ENCODE data around the gene HGD.
"Not testable (repeated sequence)": the region's sequence is repeated elsewhere in the genome, so short reads cannot be mapped to it uniquely, and the experiment has no call there.

The HGD gene

DNA sequence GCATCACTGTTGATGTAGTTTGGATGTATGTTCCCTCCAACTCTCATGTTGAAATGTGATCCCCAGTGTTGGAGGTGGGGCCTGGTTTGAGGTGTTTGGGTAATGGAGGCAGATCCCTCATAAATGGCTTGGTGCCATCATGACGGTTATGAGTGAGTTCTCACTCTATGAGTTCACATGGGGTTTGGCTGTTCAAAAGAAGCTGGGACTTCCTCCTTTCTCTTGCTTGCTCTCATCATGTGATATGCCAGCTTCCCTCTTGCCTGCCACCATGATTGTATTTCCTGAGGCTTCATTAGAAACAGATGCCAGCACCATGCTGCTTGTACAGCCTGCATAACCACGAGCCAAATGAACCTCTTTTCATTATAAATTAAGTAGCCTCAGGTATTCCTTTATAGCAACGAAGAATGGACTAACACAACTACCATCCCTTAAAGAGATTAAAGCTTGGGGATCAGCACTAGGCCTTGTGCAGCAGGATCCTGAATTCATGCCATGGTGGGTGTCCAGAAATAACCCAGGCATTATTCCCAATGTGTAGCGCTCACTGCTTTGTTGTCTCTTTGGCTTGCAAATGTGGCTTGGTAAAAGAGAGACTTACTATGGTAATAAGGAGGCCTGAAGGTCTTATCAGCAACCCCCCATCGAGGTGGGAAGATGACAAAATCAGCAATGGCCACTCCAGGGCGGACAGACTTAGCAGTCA lies 44.0 kb downstream of the HGD start:
- DNase-seq (ENCODE audit: low read depth in 3 of 3): no peak

DNA sequence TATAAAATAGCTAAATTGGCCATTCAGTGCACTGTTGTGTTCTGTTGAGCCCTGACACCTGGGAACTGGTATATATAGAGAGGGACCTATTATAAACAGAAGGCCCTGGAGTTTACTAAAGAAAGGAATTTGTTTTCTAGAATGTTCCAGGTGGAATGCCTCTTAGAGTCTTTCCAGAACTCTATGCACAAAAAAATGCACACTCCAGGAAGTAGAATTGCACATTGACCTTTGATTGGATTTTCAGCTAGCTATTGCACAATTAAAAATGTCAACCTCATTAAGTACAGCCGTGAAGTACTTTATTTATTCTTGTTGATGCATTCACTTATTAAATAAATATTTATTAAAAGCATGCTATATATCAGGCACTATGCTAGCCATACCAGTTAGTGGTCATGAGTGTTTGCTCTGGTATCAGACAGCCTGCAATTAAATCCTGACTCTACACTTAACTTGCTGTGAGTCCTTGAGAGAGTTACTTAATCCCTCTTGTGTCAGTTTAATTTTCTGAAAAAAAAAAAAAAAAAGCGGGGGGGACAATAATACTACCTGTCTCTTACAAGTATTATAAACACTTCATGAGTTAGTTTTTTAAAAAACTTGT lies 45.1 kb downstream of the HGD start:
- DNase-seq (ENCODE audit: low read depth in 3 of 3): no peak

DNA sequence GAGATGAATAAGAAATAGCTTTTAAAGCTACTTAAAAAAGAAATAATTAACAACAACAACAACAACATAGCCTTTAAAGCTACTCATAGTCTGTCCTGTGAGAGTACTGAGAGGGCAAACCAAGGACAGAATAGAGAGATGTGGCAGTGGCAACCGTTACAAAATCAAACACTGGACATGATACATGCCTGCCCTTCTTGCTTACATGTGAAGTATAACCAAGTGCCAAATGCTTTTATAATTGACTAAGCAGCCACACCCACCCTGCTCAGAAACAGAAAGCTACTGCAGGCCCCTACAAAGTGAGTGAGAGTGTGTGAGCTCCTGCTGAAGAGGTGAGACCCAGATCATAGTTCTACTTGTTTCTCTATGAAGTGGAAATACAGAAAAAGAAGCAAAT lies 47.5 kb downstream of the HGD start:
- no peak for DNase-seq (ENCODE audit: low read depth in 3 of 3)

DNA sequence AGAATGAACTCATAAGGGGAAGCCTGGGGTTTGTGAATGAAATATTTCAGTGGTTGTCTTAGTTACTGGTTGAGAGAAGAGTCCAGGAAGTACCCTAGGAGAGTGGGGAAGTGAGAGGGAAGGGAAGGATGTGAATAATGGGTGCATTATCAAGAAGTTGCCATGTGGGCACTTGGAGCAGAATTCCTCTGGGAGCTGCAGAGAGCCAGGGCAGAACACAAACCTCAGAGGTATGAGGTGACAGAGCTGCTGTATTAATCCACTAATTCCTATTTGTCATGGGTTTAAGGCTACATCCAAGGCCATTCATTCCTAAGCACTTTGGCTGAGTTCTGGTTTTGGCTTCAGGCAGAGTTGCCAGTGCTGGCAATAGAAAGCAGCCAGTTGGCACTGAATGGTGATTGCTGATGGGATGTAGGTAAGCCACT lies 56.9 kb downstream of the HGD start:
- no peak for DNase-seq (ENCODE audit: low read depth in 3 of 3)

DNA sequence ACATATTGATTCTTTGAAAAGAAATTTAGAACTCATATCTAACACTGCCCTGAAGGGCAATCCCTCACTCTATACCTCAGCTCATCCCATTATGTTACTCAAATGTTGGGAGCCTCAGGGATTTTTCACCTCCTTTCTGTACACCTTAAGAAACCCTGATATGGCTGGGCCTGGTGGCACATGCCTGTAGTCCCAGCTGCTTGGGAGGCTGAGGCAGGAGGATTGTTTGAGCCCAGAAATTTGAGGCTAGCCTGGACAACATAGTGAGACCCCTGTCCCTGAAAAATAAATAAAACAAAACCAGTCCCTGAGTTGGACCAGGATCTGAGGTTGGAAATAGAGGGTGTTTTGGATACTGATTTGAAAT lies 58.3 kb downstream of the HGD start:
- no peak for DNase-seq (ENCODE audit: low read depth in 3 of 3)

DNA sequence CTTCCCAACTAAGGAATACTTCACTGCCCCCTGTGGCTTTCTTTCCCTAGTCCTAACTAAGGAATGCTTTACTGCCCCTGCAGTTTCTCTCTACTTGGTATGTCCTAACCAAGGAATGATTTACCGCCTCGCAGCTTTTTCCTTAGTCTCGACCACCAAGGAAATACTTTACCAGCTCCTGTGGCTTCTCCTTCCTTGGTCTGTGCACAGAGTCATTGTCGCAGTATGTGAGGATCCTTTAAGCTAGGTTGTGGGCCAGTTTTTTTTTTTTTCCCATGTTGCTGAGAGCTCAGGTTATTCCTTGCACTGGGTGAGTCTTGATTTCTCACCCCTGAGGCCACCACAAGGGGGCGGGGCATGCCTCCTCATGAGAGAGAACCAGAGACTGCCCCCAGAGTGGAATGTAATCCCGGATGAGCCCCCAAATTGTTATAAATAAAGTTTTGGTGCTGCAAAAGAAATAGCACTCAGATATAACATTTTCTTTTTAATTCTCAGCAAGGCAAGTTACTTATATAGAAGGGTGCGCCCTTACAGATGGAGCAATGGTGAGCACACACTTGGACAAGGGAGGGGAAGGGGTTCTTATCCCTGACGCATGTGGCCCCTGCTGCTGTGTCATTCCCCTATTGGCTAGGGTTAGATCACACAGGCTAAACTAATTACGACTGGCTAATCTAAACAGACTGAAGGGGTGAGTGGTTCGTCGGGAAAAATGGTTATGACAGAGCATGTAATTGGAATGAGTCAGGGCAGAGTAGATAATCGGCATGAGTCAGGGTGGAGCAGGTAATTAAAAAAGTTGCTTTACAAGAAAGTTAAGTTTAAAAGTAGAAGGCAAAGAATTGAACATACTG lies 58.9 kb downstream of the HGD start:
- peak in 1 of 3 donors; percentile 1 for DNase-seq (ENCODE audit: low read depth in 3 of 3)

DNA sequence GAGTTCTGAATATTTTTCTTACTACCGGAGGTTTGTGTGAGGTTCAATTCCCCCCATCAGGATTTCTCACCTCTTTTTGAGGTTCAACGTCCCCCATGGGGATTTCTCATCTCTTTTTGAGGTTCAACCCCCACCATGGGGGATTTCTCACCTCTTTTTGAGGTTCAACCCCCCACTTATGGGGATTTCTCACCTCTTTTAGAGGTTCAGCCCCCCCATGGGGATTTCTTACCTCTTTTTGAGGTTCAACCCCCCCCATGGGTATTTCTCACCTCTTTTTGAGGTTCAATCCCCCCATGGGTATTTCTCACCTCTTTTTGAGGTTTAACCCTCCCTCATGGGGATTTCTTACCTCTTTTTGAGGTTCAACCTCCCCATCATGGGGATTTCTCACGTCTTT lies 59.6 kb downstream of the HGD start:
- no peak for DNase-seq (ENCODE audit: low read depth in 3 of 3)

DNA sequence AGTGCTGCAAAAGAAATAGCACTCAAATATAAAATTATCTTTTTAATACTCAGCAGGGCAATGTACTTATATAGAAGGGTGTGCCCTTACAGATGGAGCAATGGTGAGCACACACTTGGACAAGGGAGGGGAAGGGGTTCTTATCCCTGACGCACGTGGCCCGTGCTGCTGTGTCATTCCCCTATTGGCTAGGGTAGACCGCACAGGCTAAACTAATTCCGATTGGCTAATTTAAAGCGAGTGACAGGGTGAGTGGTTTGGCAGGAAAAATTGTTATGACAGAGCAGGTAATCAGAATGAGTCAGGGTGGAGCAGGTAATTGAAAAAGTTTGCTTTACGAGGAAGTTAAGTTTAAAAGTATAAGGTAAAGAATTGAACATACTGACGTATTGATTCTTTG lies 65.3 kb downstream of the HGD start:
- DNase-seq (ENCODE audit: low read depth in 3 of 3): not testable (repeated sequence)

DNA sequence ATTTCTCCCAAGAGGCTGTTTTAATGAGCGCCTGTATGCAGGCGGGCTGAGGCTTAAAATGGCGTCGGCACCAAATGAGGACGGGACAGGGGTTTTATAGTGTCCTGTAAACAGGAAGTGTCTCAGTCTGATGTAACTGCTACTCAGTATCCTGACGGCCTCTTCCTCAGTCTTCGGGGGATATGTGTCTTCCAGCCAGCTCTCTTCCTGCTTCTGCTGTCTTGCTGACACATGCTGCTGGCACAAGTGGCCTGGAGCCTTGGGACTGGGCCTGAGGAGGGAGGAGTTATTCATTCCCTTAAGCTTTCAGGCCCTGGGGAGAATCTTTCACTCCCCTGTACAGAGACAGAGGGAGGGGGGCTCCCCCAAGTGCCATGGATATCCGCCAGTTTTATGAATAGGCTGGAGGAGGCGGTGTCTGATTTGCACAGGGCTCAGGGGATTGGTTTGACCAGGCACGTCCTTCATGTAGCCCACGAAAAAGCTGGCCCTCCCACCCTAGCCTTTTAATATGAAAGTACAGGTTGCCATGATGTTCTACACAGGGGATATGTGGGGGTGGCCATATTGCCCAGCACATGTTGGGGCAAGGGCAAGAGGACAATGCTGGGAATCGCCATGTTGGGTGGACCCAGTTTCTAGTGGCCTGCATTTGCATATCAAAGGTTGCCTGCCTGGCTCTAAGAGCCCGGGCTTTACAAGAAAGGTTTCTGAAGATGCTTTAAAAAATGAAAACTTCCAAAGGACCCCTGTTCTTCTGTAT lies 66.0 kb downstream of the HGD start:
- DNase-seq (ENCODE audit: low read depth in 3 of 3): no peak

DNA sequence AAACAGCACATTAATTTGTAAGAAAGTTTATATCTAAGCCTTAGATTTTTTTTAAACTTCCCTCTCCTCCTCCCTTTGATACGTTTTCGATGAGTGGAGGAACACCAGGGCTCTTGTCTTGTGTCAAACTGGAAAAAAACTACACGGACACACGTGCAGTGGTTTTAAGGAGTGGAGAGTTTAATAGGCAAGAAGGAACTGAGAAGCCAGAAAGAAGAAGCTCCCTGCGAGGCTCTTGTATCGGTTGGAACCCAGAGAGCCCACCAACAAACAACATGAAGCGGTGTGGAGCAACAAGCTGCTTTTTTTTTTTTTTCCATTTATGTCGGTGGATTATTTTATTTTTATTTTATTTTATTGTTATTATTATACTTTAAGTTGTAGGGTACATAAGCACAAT lies 67.3 kb downstream of the HGD start:
- DNase-seq (ENCODE audit: low read depth in 3 of 3): no peak

DNA sequence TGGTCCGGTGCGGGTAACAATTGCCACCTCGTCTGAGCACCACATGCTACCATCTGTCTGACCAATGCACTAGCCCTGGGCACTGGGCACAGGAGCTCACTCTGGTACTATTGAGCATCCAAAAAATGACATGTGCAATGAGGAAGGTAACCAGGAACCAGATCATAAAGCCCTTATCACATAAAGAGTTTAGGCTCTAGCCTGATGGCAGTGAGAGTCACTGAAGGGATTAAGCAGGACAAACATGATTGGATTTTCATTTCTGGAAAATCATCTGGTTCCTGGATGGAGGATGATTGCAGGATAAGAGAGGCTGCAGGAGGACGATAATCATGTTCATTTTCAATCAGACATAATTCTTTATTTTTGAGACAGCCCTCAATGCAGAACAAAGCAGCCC lies 73.5 kb downstream of the HGD start:
- DNase-seq (ENCODE audit: low read depth in 3 of 3): no peak

DNA sequence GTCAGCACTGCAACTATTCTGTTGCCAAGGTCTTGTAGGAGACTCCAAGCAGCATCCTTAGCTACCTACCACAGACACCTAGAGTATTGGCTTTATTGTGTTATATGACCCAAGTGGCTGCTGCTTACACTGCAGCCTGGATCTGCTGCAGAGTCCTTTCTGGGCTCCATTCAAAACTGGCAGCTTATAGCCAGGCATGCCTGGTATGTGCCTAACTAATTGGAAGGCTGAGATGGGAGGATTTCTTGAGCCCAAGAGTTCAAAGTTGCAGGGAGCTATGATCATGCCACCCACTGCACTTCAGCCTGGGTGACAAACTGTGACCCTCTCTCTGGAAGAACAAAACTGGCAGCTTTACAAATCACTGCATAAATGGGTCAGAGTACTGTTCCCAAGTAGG lies 77.3 kb downstream of the HGD start:
- DNase-seq (ENCODE audit: low read depth in 3 of 3): no peak

DNA sequence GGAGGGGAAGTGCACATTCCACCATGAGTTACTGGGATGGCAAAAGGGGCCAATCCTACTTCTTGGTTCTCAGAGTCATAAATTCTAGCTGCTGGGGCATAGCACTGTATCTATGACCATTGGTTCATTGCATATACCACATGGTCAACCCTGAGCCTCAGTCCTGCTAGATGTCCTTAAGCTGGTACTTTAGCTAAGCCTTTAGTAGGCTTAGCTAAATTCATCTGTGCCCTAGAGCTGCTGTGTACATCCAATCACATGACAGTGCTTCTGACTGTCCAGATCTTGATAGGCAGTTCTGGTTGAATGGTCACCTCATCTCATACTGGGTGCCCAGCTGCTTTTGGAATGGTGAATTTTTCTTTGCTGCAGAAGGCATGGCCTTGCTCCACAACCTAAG lies 77.7 kb downstream of the HGD start:
- no peak for DNase-seq (ENCODE audit: low read depth in 3 of 3)

DNA sequence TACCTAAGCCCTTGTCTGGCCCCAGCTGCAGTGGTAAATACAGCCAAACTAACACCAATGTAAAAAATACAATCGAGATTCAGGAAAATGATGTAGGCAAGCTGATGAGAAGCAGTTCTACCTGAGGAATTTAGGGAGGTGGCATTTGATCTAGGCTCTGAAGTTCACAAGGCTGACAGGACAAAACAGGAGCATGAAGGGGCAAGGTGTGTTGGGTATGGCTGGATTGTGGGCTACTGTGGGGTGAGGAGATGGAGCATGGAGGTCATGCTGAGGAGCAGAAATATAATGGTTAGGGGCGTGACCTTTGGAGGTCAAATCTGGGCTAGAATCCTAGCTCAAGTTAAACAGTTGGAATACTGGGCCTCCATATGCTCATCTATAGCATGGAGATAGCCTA lies 79.4 kb downstream of the HGD start:
- no peak for DNase-seq (ENCODE audit: low read depth in 3 of 3)

DNA sequence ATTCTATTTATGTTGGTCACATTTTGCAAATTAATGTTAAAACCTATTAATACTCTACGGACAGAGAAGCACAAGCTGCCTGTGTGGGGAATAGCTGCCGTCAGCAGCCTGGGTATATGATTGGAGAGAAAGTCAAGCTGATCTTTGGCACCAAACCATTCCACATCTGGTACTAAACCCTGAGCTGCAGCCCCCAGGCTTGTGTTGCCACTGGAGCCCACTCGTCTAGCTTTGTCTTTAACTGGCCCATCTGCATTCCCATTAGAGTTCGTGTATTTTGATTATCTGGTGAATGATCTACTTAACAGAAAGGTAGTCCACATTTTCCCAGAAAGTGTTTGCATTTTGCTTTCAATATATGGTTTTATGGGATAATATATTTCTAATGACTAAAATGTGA lies 80.5 kb downstream of the HGD start:
- DNase-seq (ENCODE audit: low read depth in 3 of 3): no peak

DNA sequence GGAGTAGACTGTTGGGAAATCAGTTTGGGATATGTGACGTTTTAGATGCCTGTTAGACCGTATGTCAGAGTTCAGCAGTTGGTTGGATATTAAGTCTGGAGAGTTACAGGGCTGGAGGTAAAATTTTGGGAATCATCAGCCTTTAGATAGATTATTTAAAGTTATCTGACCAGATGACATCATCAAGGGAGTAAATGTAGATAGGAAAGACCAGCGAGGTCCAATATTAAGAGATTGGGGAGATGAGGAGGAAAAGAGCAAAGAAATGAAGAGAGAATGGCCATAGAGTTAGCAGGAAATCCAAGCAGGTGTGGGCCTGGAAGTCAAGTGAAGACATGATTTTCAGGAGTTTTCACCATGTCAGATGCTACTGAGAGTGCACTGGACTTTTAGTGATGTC lies 82.8 kb downstream of the HGD start:
- no peak for DNase-seq (ENCODE audit: low read depth in 3 of 3)

DNA sequence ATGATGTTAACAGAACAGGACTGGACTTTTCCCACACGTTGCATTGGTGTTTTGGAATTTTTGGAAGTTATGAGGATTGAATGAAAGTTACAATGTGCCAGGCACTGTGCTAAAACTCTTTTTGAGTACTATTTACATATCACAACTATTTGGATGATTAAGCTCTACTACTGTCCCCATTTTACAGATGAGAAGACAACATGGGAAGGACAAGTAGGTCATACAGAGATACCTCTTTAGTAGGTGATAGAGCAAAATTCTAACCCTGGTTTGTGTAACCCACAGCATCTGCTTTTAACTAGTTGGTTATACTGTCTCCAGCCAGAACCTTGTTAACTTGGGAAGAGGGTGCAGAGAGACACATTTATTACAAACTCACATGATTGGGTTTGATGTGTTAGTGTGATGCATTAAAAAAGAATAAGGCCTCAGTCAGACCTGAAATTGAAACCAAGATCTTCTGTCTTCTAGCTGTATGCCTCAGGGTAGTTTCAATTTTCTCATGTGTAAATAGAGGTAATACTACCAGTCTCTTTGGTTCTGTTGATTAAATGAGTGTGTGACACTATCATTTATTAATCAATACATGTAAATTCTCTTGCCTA lies 84.5 kb downstream of the HGD start:
- no peak for DNase-seq (ENCODE audit: low read depth in 3 of 3)

DNA sequence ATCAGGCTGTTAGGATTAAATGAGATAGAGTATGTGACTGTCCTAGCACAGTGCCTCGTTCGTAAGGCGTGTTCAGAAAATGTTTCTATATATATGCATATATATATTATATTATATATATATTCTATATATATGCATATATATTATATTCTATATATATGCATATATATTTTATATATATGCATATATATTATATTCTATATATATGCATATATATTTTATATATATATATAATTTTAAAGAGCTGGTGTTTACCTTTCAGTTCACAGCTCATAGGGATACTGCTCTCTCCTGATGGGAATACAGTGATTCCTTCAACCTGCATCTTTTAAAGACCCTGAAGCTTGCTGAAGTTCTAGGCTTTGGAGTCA lies 85.2 kb downstream of the HGD start:
- no peak for DNase-seq (ENCODE audit: low read depth in 3 of 3)

DNA sequence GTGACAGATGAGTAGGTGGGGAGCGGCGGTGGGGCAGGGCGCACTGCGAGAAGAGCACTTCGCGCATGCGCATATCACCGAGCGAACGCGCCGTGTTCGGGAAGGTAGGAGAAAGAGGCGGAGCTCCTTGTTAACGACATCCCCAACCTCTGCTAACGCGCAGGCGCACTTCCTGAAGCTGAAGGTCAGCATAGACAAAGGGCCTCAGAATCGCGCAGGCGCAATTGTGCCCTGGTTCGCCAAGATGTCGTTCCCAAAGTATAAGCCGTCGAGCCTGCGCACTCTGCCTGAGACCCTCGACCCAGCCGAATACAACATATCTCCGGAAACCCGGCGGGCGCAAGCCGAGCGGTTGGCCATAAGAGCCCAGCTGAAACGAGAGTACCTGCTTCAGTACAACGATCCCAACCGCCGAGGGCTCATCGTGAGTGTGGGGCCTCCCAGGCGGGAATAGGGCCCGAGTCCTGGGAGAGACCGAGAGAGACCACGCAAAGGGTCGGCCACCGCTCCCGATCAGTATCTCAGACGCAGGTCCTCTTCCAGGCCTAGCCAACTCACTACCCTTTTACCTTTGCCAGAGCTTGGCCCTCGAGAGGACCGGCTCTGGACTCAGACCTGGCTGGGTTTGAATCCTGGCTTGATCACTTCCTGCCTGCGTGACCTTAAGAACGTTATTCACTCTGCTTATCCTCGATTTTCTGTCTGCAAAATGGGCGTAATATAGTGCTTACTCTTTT lies 85.8 kb downstream of the HGD start, which contains the start of gene NDUFB4:
TSS of gene NDUFB4 (plus strand) at position 221 of the 737 bp plus-strand sequence. CDS start at position 245, 24 bp downstream.
- DNase-seq (ENCODE audit: low read depth in 3 of 3): peak; percentile 90 to 93 (median 91)

DNA sequence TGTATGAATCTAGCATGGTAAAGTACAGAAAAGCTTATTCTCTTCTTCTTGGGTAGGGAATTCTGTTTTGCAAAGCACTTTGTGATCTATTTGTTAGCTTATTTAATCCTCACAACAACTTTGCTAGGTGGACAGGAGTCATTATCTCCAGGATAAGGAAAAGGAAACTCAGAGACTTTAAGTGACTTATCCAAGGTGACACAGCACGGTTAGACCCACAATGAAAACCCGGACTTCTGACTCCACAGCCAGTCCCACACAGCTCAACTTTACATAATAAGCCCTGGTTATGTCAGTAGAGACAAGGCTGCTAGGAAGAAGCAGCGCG lies 86.3 kb downstream of the HGD start:
- no peak for DNase-seq (ENCODE audit: low read depth in 3 of 3)

DNA sequence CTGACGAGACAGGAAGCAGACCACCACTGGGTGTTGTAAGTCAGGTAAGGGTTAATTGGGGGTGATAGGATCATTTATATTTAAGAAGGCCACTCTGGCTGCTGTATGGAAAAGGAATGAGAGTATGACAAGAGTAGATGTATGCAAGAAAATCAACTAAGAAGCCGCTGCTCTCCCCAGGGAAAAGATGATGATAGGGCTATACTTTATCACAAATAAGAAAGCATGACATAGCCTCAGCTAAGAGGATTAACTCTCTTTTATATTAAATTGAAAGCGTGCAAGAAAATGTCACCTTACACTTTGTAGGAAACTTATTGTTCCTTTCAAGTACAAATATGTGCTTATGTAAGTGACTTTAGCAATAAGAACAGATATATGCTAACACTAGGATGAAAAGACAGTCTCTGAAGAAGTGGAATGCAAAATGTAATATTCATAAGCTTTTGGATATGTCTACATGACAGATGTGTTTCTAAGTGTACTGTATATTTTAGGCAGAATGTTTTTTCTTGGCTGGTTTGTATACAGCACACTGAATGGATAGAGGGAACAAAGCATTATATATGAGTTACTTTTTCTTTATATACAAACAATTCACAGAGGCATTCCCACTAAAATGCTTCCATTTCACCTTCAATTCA lies 94.6 kb downstream of the HGD start:
- no peak for DNase-seq (ENCODE audit: low read depth in 3 of 3)
